Subcutaneous abdominal adipose tissue (tissue), 5 donors: ENCODE results near the gene PLCZ1.
"Not testable (repeated sequence)": the region's sequence is repeated elsewhere in the genome, so short reads cannot be mapped to it uniquely, and the experiment has no call there.

Experiments
- H3K27ac ChIP-seq: one replicate; pipeline ENCODE4 v1.7.0; 2013; ENCODE audit warnings: low read depth, mild to moderate bottlenecking, inconsistent platforms, low read length, moderate library complexity
- H3K27me3 ChIP-seq, 5 donors: one replicate each; pipeline ENCODE4 v1.7.0; 2013; ENCODE audit warnings: low read length in 5 of 5, inconsistent platforms in 1 of 5; ENCODE audit not compliant: control insufficient read depth in 5 of 5, insufficient read depth in 4 of 5
- H3K36me3 ChIP-seq, 5 donors: one replicate each; pipeline ENCODE4 v1.7.0; 2013; ENCODE audit warnings: low read length in 5 of 5; ENCODE audit not compliant: control insufficient read depth in 5 of 5, insufficient read depth in 5 of 5
- H3K4me1 ChIP-seq, 5 donors: one replicate each; pipeline ENCODE4 v1.7.0; 2013; ENCODE audit warnings: low read length in 5 of 5, mild to moderate bottlenecking in 3 of 5, moderate library complexity in 1 of 5; ENCODE audit not compliant: control insufficient read depth in 5 of 5, insufficient read depth in 5 of 5
- H3K4me3 ChIP-seq, 5 donors: one replicate each; pipeline ENCODE4 v1.7.0; 2013; ENCODE audit warnings: low read length in 5 of 5, low read depth in 1 of 5
- H3K9ac ChIP-seq, 5 donors: one replicate each; pipeline ENCODE4 v1.7.0; 2013; ENCODE audit warnings: low read length in 5 of 5, mild to moderate bottlenecking in 4 of 5, moderate library complexity in 3 of 5
- H3K9me3 ChIP-seq, 5 donors: one replicate each; pipeline ENCODE4 v1.7.0; 2013; ENCODE audit warnings: low read length in 5 of 5; ENCODE audit not compliant: control insufficient read depth in 5 of 5
- donor health status: healthy.
- donor health status: healthy.
- donor health status: healthy.
- donor health status: healthy.
- donor health status: healthy.

PLCZ1 gene, protein sequence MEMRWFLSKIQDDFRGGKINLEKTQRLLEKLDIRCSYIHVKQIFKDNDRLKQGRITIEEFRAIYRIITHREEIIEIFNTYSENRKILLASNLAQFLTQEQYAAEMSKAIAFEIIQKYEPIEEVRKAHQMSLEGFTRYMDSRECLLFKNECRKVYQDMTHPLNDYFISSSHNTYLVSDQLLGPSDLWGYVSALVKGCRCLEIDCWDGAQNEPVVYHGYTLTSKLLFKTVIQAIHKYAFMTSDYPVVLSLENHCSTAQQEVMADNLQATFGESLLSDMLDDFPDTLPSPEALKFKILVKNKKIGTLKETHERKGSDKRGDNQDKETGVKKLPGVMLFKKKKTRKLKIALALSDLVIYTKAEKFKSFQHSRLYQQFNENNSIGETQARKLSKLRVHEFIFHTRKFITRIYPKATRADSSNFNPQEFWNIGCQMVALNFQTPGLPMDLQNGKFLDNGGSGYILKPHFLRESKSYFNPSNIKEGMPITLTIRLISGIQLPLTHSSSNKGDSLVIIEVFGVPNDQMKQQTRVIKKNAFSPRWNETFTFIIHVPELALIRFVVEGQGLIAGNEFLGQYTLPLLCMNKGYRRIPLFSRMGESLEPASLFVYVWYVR

DNA sequence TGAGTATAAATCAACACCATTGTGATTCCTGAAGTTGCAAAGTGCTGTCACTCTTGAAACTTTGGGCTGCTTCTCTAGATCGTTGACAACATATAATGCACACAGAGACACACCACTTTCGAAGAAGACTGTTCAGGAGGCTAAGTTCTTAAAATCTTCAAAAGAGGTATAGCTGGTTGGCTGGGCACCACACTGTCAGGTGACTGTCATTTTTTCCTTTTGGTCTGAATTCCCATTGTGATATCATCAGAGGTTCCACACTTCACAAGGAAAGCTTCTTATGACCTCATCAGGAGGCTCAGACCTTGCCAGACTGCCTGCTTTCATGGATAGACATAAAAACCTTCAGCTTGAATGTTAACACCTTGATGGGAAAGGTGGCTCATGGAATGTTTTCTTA is at the start of gene PLCZ1, which contains the start of gene CAPZA3:
Gene PLCZ1, minus strand, starts transcription at position 194 of the 400 bp plus-strand sequence. CDS start 641 bp downstream, outside the sequence.
Gene CAPZA3, plus strand, starts transcription at position 301 of the 400 bp plus-strand sequence. CDS start 150 bp downstream, outside the sequence.
- H3K9ac ChIP-seq, result no peak within 1 kb of the TSS
- no peaks in the 10 kb centered on the region for H3K4me1 ChIP-seq
- no peaks in the 10 kb centered on the region for H3K36me3 ChIP-seq
- H3K27me3 ChIP-seq, result no peaks in the 10 kb centered on the region
- H3K4me3 ChIP-seq, result no peak within 1 kb of the TSS
- no peak within 1 kb of the TSS for H3K27ac ChIP-seq
- peaks cover 4 to 14% (median 7%) of the 10 kb centered on the region in 5 donors for H3K9me3 ChIP-seq

DNA sequence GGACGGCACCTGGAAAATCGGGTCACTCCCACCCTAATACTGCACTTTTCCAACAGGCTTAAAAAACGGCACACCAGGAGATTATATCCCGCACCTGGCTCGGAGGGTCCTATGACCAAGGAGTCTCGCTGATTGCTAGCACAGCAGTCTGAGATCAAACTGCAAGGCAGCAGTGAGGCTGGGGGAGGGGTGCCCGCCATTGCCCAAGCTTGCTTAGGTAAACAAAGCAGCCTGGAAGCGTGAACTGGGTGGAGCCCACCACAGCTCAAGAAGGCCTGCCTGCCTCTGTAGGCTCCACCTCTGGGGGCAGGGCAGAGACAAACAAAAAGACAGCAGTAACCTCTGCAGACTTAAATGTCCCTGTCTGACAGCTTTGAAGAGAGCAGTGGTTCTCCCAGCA is 47.7 kb upstream of the PLCZ1 start:
- not testable (repeated sequence) for H3K36me3 ChIP-seq, H3K9ac ChIP-seq, H3K27me3 ChIP-seq, H3K4me1 ChIP-seq, H3K4me3 ChIP-seq, H3K27ac ChIP-seq, H3K9me3 ChIP-seq

DNA sequence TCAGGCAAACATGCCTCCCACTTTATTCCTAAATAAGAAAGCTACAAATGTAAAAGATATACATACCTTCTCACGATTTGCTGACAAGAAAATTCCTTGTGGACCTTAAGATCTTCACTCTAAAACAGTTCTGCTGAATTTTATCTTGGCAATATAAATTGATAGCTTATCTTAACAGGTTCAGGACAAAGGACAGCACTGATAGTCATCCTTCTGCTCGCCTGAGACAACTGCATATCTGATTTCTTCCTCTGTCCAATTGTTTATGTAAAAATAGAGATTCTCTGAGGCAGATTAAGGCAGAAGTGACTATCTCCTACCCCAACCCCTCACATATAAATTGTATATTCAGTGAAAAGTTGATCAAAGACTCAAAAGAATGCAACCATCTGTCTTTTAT is 45.0 kb upstream of the PLCZ1 start:
- Histone ChIP-seq H3K9ac (no peak overlapping the region), H3K4me1 (no peaks in the 10 kb centered on the region), H3K27ac (no peak overlapping the region)

DNA sequence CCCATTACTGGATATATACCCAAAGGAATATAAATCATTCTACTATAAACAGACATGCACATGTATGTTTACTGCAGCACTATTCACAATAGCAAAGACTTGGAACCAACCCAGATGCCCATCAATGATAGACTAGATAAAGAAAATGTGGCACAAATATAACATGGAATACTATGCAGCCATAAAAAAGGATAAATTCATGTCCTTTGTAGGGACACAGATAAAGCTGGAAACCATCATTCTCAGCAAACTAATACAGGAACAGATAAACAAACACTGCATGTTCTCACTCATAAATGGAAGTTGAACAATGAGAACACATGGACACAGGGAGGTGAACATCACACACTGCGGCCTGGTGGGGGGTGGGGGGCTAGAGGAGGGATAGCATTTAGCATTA is 28.7 kb upstream of the PLCZ1 start:
- H3K27ac ChIP-seq, H3K27me3 ChIP-seq, H3K9me3 ChIP-seq, H3K36me3 ChIP-seq, H3K9ac ChIP-seq, H3K4me3 ChIP-seq, H3K4me1 ChIP-seq: not testable (repeated sequence)

More for the DNA sequence above, 45.0 kb upstream of the PLCZ1 start:
- peaks cover 0 to 4% (median 0%) of the 10 kb centered on the region in 5 donors for H3K9me3 ChIP-seq
- no peaks in the 10 kb centered on the region for H3K36me3 ChIP-seq
- no peaks in the 10 kb centered on the region for H3K27me3 ChIP-seq
- H3K4me3 ChIP-seq, result no peak overlapping the region

DNA sequence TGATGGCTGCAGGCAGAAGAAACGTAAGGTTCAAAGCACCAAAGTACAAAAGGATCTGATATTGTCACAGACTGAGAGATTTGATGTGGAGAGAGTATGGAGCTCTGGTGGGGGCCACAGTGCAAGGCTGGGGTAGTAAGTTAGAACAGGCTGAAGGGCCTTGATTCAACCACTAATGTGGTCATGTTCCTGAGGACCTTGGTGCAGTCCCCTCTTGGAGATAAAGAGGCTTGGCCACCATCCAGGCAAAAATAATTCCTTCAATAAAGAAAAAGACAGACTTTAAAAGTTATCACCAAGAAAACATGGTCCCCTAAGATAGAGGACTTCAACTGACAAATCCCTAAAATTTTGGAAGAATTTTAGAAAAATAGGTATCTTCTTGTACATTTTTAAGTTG is 17.5 kb upstream of the PLCZ1 start:
- no peak overlapping the region for H3K27ac ChIP-seq
- H3K27me3 ChIP-seq, result no peaks in the 10 kb centered on the region
- H3K4me1 ChIP-seq, result peaks cover 12 to 35% (median 26%) of the 10 kb centered on the region in 5 donors

DNA sequence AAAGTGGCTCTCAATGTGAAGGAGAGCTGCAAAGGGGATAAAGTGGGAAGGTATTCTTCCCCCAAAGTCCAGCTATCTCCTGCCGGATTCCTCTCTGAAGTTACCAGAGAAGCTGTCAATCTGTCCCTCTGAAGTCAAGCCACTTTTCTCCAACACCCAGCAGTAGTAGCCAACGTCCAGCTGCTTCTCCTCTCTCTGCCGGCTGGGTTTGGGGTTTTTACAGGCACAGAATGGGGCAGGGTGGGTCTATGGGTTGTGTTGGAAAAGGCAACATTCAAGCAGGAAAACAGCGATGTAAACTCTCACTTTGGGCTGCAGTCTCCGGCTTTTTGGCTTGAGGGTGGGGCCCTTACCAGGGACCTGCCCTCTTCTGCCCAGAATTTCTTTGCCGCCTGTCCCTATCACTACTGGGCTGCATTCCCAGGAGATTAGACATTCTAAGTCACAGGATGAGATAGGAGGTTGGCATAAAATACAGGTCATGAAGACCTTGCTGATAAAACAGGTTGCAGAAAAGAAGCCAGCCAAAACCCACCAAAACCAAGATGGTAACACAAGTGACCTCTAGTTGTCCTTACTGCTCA is 16.4 kb upstream of the PLCZ1 start:
- Histone ChIP-seq H3K4me1 (peaks cover 12 to 41% (median 26%) of the 10 kb centered on the region in 5 donors), H3K9ac (peak overlapping the region in 4 of 5 donors; percentile 28 to 64 (median 56)), H3K27me3 (no peaks in the 10 kb centered on the region), H3K36me3 (no peaks in the 10 kb centered on the region), H3K9me3 (no peaks in the 10 kb centered on the region), H3K4me3 (peak overlapping the region in 4 of 5 donors; percentile 32 to 57 (median 46)), H3K27ac (peak overlapping the region; percentile 98)

More for the DNA sequence above, 17.5 kb upstream of the PLCZ1 start:
- H3K4me3 ChIP-seq, result no peak overlapping the region
- H3K9me3 ChIP-seq, result no peaks in the 10 kb centered on the region
- H3K9ac ChIP-seq, result no peak overlapping the region
- H3K36me3 ChIP-seq, result no peaks in the 10 kb centered on the region

DNA sequence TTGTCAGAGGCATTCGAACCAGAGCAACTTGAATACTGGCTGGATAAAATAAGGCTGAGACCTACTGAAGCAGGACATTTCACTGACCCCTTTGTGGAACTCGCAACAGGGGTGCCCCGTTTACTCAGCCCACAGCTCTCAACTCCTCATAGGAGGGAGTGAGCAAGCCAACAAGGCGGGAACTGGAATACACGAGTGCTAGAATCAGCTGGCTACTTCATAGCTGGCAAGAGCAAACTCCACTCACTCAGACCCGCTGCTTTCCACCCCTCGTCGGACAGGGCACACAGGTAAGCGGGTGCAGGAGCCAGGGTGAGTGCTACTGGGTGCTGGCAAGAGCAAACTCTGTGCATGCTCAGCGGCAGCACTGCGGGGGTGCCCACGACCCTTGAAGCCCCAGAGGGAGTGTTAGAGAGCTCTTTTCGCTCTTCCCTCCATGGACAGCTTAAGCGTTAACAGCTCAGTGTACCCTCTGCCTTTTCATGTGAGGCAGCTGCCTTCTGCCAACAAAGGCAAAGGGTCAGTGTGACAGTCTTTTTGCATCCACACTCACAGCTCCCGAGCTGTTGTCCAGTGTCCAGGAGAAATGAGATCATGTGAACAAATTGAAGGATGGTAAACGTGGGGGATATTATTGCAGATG is 15.8 kb upstream of the PLCZ1 start:
- no peaks in the 10 kb centered on the region for H3K36me3 ChIP-seq
- H3K4me3 ChIP-seq, result peak overlapping the region; percentile 13 to 57 (median 43)
- H3K9ac ChIP-seq, result peak overlapping the region in 4 of 5 donors; percentile 50 to 64 (median 60)
- no peaks in the 10 kb centered on the region for H3K9me3 ChIP-seq
- peak overlapping the region; percentile 98 for H3K27ac ChIP-seq
- H3K27me3 ChIP-seq, result no peaks in the 10 kb centered on the region
- H3K4me1 ChIP-seq, result peaks cover 12 to 41% (median 26%) of the 10 kb centered on the region in 5 donors

DNA sequence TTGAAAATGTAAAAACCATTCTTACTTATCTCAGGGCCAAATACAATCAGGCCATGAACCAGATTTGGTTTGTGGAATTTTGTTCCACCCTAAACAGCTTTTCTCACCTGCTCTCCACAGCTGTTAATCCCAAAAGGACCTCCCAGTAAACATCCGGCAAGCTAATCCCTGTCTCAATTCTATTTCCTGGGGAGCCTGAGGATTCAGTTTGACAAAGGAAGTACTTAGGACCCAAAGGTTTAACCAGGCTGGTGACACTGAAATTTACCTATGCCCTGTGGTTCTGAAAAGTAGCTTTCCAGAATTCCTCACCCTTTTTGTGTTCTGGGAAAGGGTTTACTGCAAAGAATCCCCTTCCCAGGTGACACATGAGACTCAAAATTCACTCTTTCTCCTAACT is 15.1 kb upstream of the PLCZ1 start:
- Histone ChIP-seq H3K27ac (peak overlapping the region; percentile 98), H3K4me1 (peaks cover 12 to 41% (median 26%) of the 10 kb centered on the region in 5 donors), H3K36me3 (no peaks in the 10 kb centered on the region), H3K27me3 (no peaks in the 10 kb centered on the region), H3K9me3 (no peaks in the 10 kb centered on the region), H3K4me3 (no peak overlapping the region), H3K9ac (peak overlapping the region in 4 of 5 donors; percentile 50 to 71 (median 60))

DNA sequence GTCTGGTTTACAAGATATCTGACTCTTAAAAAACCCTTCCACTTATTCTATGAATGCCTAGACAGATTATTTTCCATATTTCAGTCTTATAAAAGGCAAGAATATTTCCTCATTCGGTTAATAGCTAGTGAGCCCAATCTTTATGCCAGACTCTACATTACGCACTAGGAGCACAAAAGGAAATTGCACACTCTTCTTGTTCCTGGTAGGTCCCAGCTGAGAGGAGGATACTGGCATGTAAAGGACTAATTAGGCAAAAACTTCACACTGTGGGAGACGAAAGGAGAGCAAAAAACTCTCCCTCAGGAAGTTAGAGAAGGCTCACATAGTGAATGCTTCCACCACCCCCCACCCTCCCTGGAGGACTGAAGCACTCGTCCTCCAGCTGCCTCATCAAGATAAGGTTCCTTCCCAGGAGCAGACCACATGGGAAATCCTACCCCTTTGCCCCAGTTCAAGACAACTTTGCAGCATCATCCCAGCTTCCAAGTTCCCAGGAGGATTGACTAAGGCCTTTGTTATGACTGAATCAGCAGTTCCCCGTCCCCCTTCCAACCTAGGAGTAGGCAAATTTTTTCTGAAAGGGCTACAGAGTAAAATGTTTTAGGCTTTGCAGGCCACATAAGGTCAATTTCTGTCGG is 14.6 kb upstream of the PLCZ1 start:
- Histone ChIP-seq H3K27me3 (no peaks in the 10 kb centered on the region), H3K4me3 (no peak overlapping the region), H3K36me3 (no peaks in the 10 kb centered on the region), H3K9me3 (no peaks in the 10 kb centered on the region), H3K4me1 (peaks cover 12 to 41% (median 26%) of the 10 kb centered on the region in 5 donors), H3K27ac (peak overlapping the region; percentile 98), H3K9ac (peak overlapping the region in 3 of 5 donors; percentile 7 to 67 (median 50))
